NOMO-1 (cell line): ENCODE data around the gene CCSER1.
"Not testable (repeated sequence)": the region's sequence is repeated elsewhere in the genome, so short reads cannot be mapped to it uniquely, and the experiment has no call there.

Experiments used
- DNase-seq, 2 experiments: peaks; one replicate each; lab custom pipeline; 2025; ENCODE audit not compliant: unreplicated experiment in 2 of 2; lab: John Stamatoyannopoulos, UW

CCSER1 gene

GRCh38 chr4:91226867-91227266 lies 1099.7 kb downstream of the CCSER1 start:
- no peak for DNase-seq

GRCh38 chr4:91228659-91229058 lies 1101.5 kb downstream of the CCSER1 start:
- DNase-seq, result no peak

GRCh38 chr4:91233164-91233563 lies 1106.0 kb downstream of the CCSER1 start:
- no peak for DNase-seq

GRCh38 chr4:91243132-91243531 lies 1115.9 kb downstream of the CCSER1 start:
- no peak for DNase-seq

- no peak for DNase-seq
Measured at GRCh38 chr4:91256043-91256442, 1128.8 kb downstream of the CCSER1 start.

- no peak for DNase-seq
Measured at GRCh38 chr4:91256751-91257150, 1129.6 kb downstream of the CCSER1 start.

- DNase-seq, result no peak
Measured at GRCh38 chr4:91257721-91258120, 1130.5 kb downstream of the CCSER1 start.

GRCh38 chr4:91258326-91258725 lies 1131.1 kb downstream of the CCSER1 start:
- DNase-seq, result no peak

GRCh38 chr4:91267543-91267942 lies 1140.3 kb downstream of the CCSER1 start:
- no peak for DNase-seq

GRCh38 chr4:91268481-91268880 lies 1141.3 kb downstream of the CCSER1 start:
- not testable (repeated sequence) for DNase-seq

GRCh38 chr4:91268913-91269312 lies 1141.7 kb downstream of the CCSER1 start:
- DNase-seq, result no peak

GRCh38 chr4:91279899-91280298 lies 1152.7 kb downstream of the CCSER1 start:
- DNase-seq, result no peak

- DNase-seq, result no peak
Measured at GRCh38 chr4:91280551-91281290, 1153.5 kb downstream of the CCSER1 start.

- DNase-seq, result no peak
Measured at GRCh38 chr4:91282217-91282616, 1155.0 kb downstream of the CCSER1 start.

GRCh38 chr4:91283726-91284230 lies 1156.6 kb downstream of the CCSER1 start:
- DNase-seq, result no peak

GRCh38 chr4:91284480-91284879 lies 1157.3 kb downstream of the CCSER1 start:
- DNase-seq, result no peak

GRCh38 chr4:91285487-91285886 lies 1158.3 kb downstream of the CCSER1 start:
- no peak for DNase-seq

- no peak for DNase-seq
Measured at GRCh38 chr4:91288702-91289311, 1161.6 kb downstream of the CCSER1 start.

- DNase-seq, result no peak
Measured at GRCh38 chr4:91298156-91298700, 1171.0 kb downstream of the CCSER1 start.

GRCh38 chr4:91298824-91299223 lies 1171.6 kb downstream of the CCSER1 start:
- no peak for DNase-seq

GRCh38 chr4:91302120-91302519 lies 1174.9 kb downstream of the CCSER1 start:
- no peak for DNase-seq

GRCh38 chr4:91304292-91304691 lies 1177.1 kb downstream of the CCSER1 start:
- DNase-seq, result no peak
